Suprapubic skin (tissue), 4 donors: ENCODE measurements around the gene MT1A. TPM values are rescaled to one million over a fixed set of nuclear protein-coding genes. Genes with fewer than 3 reads are reported as not detected.
"Not testable (repeated sequence)": the region's sequence is repeated elsewhere in the genome, so short reads cannot be mapped to it uniquely, and the experiment has no call there.

Source experiments
- DNase-seq, 2 donors: peaks; one replicate each; pipeline ENCODE4 v3.0.0-alpha.2; 2019; ENCODE audit warnings: low spot score in 2 of 2
- H3K27ac ChIP-seq: fragments of 200-600 bp; sonication (generic); one replicate; pipeline ENCODE4 v1.5.1; 2019
- H3K27me3 ChIP-seq: fragments of 200-600 bp; sonication (generic); one replicate; pipeline ENCODE4 v1.5.1; 2019
- H3K36me3 ChIP-seq: fragments of 200-600 bp; sonication (generic); one replicate; pipeline ENCODE4 v1.5.1; 2019
- H3K4me1 ChIP-seq: fragments of 200-600 bp; sonication (generic); one replicate; pipeline ENCODE4 v1.5.1; 2019
- H3K4me3 ChIP-seq: fragments of 200-600 bp; sonication (generic); one replicate; pipeline ENCODE4 v1.5.1; 2019; ENCODE audit warnings: mild to moderate bottlenecking
- H3K9me3 ChIP-seq: fragments of 200-600 bp; sonication (generic); one replicate; pipeline ENCODE4 v1.5.1; 2019
- CTCF ChIP-seq, 2 donors: fragments of 200-600 bp in 1 of 2; fragments of 450-650 bp in 1 of 2; sonication (generic) in 1 of 2; IDR thresholded peaks; one replicate each; pipeline ENCODE4 v1.5.1; 2016 to 2019; ENCODE audit warnings: antibody characterized with exemption in 2 of 2, mild to moderate bottlenecking in 1 of 2, moderate library complexity in 1 of 2
- EP300 ChIP-seq: sonication (generic); formaldehyde crosslinking; IDR thresholded peaks from one replicate; pipeline ENCODE4 v1.6.1; 2017; ENCODE audit warnings: antibody characterized with exemption
- POLR2A ChIP-seq, 2 donors: fragments of 450-650 bp; IDR thresholded peaks; one replicate each; pipeline ENCODE4 v1.6.1; 2017; ENCODE audit warnings: antibody characterized with exemption in 2 of 2, mild to moderate bottlenecking in 2 of 2, moderate library complexity in 2 of 2
- POLR2AphosphoS5 ChIP-seq, 3 donors: sonication (generic); formaldehyde crosslinking; IDR thresholded peaks; one replicate each; pipeline ENCODE4 v1.6.1; 2017; ENCODE audit warnings: antibody characterized with exemption in 3 of 3
- WGBS: methylation state at CpG from one replicate; pipeline ENCODE4 v1.1.5; 2018; 5-methylcytosine and 5-hydroxymethylcytosine counted together
- total RNA-seq, 4 donors: library from RNA; depleted of rRNA; stranded (reverse); fragments of >200 nt; gene quantifications; one replicate each; pipeline ENCODE4 v1.1.0, GENCODE V29; 2016

Gene MT1A
- total RNA-seq, 4 donors from 2014 or later: 5.2 to 93.7 (median 29.4) TPM

GRCh38 chr16:56669005-56669839 is 30.8 kb downstream of the MT1A start, which contains the start of gene MT1H:
MT1H (plus strand) TSS chr16:56669814; CDS start chr16:56669885, 71 bp downstream.
- peak within 1 kb of the TSS; percentile 21 for H3K4me3 ChIP-seq
- peaks cover 39% of the 10 kb centered on the region for H3K4me1 ChIP-seq
- WGBS: 31% methylated on average over 21 of the region's 38 CpGs
- DNase-seq: peak in 1 of 2 donors; percentile 74
- TF ChIP-seq CTCF (IDR thresholded peaks at IDR 0.05) (no peak), POLR2A (IDR thresholded peaks at IDR 0.05) (no peak), EP300 (no peak), POLR2AphosphoS5 (IDR thresholded peaks at IDR 0.05) (no peak)
- peaks cover 45% of the 10 kb centered on the region for H3K27me3 ChIP-seq
- no peak within 1 kb of the TSS for H3K27ac ChIP-seq
- H3K36me3 ChIP-seq: no peaks in the 10 kb centered on the region
- H3K9me3 ChIP-seq: no peaks in the 10 kb centered on the region

GRCh38 chr16:56669840-56670619 is 31.6 kb downstream of the MT1A start:
- no peaks in the 10 kb centered on the region for H3K36me3 ChIP-seq
- H3K9me3 ChIP-seq: no peaks in the 10 kb centered on the region
- WGBS: 50% methylated on average over 16 of the region's 19 CpGs
- peaks cover 39% of the 10 kb centered on the region for H3K27me3 ChIP-seq
- TF ChIP-seq POLR2AphosphoS5 (IDR thresholded peaks at IDR 0.05) (no peak), POLR2A (IDR thresholded peaks at IDR 0.05) (no peak), CTCF (IDR thresholded peaks at IDR 0.05) (no peak), EP300 (no peak)
- H3K27ac ChIP-seq: no peak overlapping the region
- DNase-seq: peak in 1 of 2 donors; percentile 61
- H3K4me3 ChIP-seq: peak overlapping the region; percentile 21
- H3K4me1 ChIP-seq: peaks cover 39% of the 10 kb centered on the region

GRCh38 chr16:56670620-56670934 is 32.1 kb downstream of the MT1A start:
- Histone ChIP-seq H3K4me3 (no peak overlapping the region), H3K27ac (no peak overlapping the region), H3K4me1 (peaks cover 35% of the 10 kb centered on the region), H3K9me3 (no peaks in the 10 kb centered on the region), H3K36me3 (no peaks in the 10 kb centered on the region), H3K27me3 (peaks cover 40% of the 10 kb centered on the region)
- WGBS: 94% methylated on average over 2 of the region's 2 CpGs
- DNase-seq: no peak
- TF ChIP-seq CTCF (IDR thresholded peaks at IDR 0.05) (no peak), EP300 (no peak), POLR2AphosphoS5 (IDR thresholded peaks at IDR 0.05) (no peak), POLR2A (IDR thresholded peaks at IDR 0.05) (no peak)

GRCh38 chr16:56671691-56672090 is 33.2 kb downstream of the MT1A start:
- H3K9me3 ChIP-seq, H3K4me3 ChIP-seq, DNase-seq, H3K36me3 ChIP-seq, H3K27ac ChIP-seq: not testable (repeated sequence)
- Histone ChIP-seq H3K4me1 (peaks cover 45% of the 10 kb centered on the region), H3K27me3 (peaks cover 44% of the 10 kb centered on the region)
- WGBS: 57% methylated on average over 2 of the region's 2 CpGs

GRCh38 chr16:56672171-56672570 is 33.7 kb downstream of the MT1A start:
- Histone ChIP-seq H3K4me1 (peaks cover 42% of the 10 kb centered on the region), H3K27me3 (peaks cover 41% of the 10 kb centered on the region)
- WGBS: 77% methylated on average over 3 of the region's 3 CpGs
- H3K4me3 ChIP-seq, H3K27ac ChIP-seq, H3K36me3 ChIP-seq, DNase-seq, H3K9me3 ChIP-seq: not testable (repeated sequence)
